Pancreas (tissue), 10 donors: Measurements from ENCODE around the gene TLNRD1. TPM values are rescaled to one million over a fixed set of nuclear protein-coding genes. Genes with fewer than 3 reads are reported as not detected.

Source experiments
- ATAC-seq, 4 donors: fragments of 200-7000 bp; cut with Tn5 transposase; one replicate each; pipeline versions ENCODE4 v1.8.0 to v1.9.1; 2020; ENCODE audit warnings: mild to moderate bottlenecking in 4 of 4, moderate library complexity in 4 of 4
- DNase-seq, 6 donors: peaks; one replicate each; pipeline ENCODE4 v3.0.0-alpha.2; 2020
- FAIRE-seq: peaks from 2 replicates; lab custom pipeline; 2012; peaks lifted over from hg19 to GRCh38; lab: Jason Lieb, UNC
- H3K27ac ChIP-seq, 4 donors: fragments of 200-600 bp; sonication (generic); 1 replicate in 3 of 4; 2 replicates in 1 of 4; pipeline versions ENCODE4 v1.5.0 to v1.8.0; 2020
- H3K27me3 ChIP-seq, 4 donors: fragments of 200-600 bp; one replicate each; pipeline ENCODE4 v1.8.0; 2021
- H3K36me3 ChIP-seq, 3 donors: fragments of 200-600 bp; sonication (generic) in 1 of 3; one replicate each; pipeline versions ENCODE4 v1.5.0 to v1.8.0; 2020 to 2021
- H3K4me1 ChIP-seq, 3 donors: fragments of 200-600 bp; one replicate each; pipeline ENCODE4 v1.8.0; 2021
- H3K4me3 ChIP-seq, 4 donors: fragments of 200-600 bp; sonication (generic) in 2 of 4; one replicate each; pipeline versions ENCODE4 v1.5.0 to v1.8.0; 2020 to 2021
- H3K9me3 ChIP-seq, 4 donors: fragments of 200-600 bp; one replicate each; pipeline ENCODE4 v1.8.0; 2021
- CTCF ChIP-seq, 4 donors: fragments of 200-600 bp; sonication (generic) in 3 of 4; IDR thresholded peaks; one replicate each; pipeline versions ENCODE4 v1.5.0 to v1.8.0; 2021; ENCODE audit warnings: antibody characterized with exemption in 4 of 4
- WGBS, 2 donors: extraction: QIAGEN DNeasy Blood & Tissue Kit; methylation state at CpG; one replicate each; pipeline ENCODE4 v1.1.7; 2013; 5-methylcytosine and 5-hydroxymethylcytosine counted together
- intact Hi-C, 3 donors: fragments of 100-400 bp; cut with DNase I; formaldehyde crosslinking; loops; one replicate each; pipeline versions ENCODE4 v1.11.1 to v1.14.2; 2022
- polyA plus RNA-seq, 2 donors: library from polyadenylated mRNA; stranded (reverse); fragments of 200-250 nt; gene quantifications; one replicate each; pipeline ENCODE4 v1.2.3, GENCODE V29; 2013
- total RNA-seq, 6 donors: library from RNA; stranded (reverse); fragmentation: NEBNext Ultra II Directional in 4 of 6; extraction: Animal tissue kit (Norgen Biotek cat#: 25700) in 4 of 6; gene quantifications; one replicate each; pipeline versions ENCODE4 v1.2.1 to v1.2.4, GENCODE V29; 2021 to 2023
- donor health status: healthy with polysubstance abuse.
- donor health status: DM: no; HTN: no; CAD: no; lungs with moderate emphysema.
- donor health status: DM: no; HTN: no; CAD: no.
- donor health status: control.
- donor health status: control.
- donor health status: Bipolar disorder and iron deficiency.
- donor health status: DM: yes; HTN: yes; CAD: no.
- donor health status: DM: no; HTN: no; CAD: no.
- donor health status: DM: no; HTN: no; CAD: no.
- donor health status: DM: yes; HTN: yes; CAD: no.

The TLNRD1 gene
- total and polyA plus RNA-seq, 8 donors = 3.1 to 13.5 (median 8.8) TPM

- ATAC-seq (no peak), DNase-seq (no peak), FAIRE-seq (no peak)
- H3K4me1 ChIP-seq = peaks cover 0 to 16% (median 9%) of the 10 kb centered on the region in 3 donors
- TF ChIP-seq CTCF (IDR thresholded peaks at IDR 0.05) = no peak
- H3K36me3 ChIP-seq = no peaks in the 10 kb centered on the region
- no peaks in the 10 kb centered on the region for H3K27me3 ChIP-seq
- intact Hi-C loops = no loop called here
- H3K4me3 ChIP-seq = no peak overlapping the region
- no peaks in the 10 kb centered on the region for H3K9me3 ChIP-seq
- no peak overlapping the region for H3K27ac ChIP-seq
These were observed 10.9 kb downstream of the TLNRD1 start for GRCh38 chr15:81011593-81011992.

GRCh38 chr15:81012588-81012987 lies 11.9 kb downstream of the TLNRD1 start:
- no peaks in the 10 kb centered on the region for H3K27me3 ChIP-seq
- no peak for ATAC-seq
- no peak overlapping the region for H3K27ac ChIP-seq
- no peak overlapping the region for H3K4me3 ChIP-seq
- no peak for DNase-seq
- intact Hi-C loops = no loop called here
- H3K4me1 ChIP-seq = peaks cover 0 to 9% (median 9%) of the 10 kb centered on the region in 3 donors
- no peak for TF ChIP-seq CTCF (IDR thresholded peaks at IDR 0.05)
- no peaks in the 10 kb centered on the region for H3K36me3 ChIP-seq
- no peaks in the 10 kb centered on the region for H3K9me3 ChIP-seq
- 91 to 95% methylated on average over 2 of the region's 2 CpGs for WGBS, 2 donors
- FAIRE-seq = no peak

- Histone ChIP-seq H3K27ac (no peak overlapping the region), H3K4me1 (peaks cover 0 to 8% (median 2%) of the 10 kb centered on the region in 3 donors), H3K36me3 (no peaks in the 10 kb centered on the region), H3K27me3 (no peaks in the 10 kb centered on the region), H3K9me3 (no peaks in the 10 kb centered on the region), H3K4me3 (no peak overlapping the region)
- DNase-seq (no peak), FAIRE-seq (no peak), ATAC-seq (no peak)
- intact Hi-C loops = no loop called here
- TF ChIP-seq CTCF (IDR thresholded peaks at IDR 0.05) = no peak
- WGBS, 2 donors = 80% methylated on average over 4 of the region's 4 CpGs
These were observed 12.7 kb downstream of the TLNRD1 start for GRCh38 chr15:81013396-81013929.

- 89 to 90% methylated on average over 9 of the region's 9 CpGs for WGBS, 2 donors
- no peak overlapping the region for H3K4me3 ChIP-seq
- H3K27me3 ChIP-seq = no peaks in the 10 kb centered on the region
- no peak for TF ChIP-seq CTCF (IDR thresholded peaks at IDR 0.05)
- H3K27ac ChIP-seq = no peak overlapping the region
- DNase-seq (no peak), FAIRE-seq (no peak), ATAC-seq (no peak)
- no peaks in the 10 kb centered on the region for H3K36me3 ChIP-seq
- H3K9me3 ChIP-seq = no peaks in the 10 kb centered on the region
- intact Hi-C loops = no loop called here
- H3K4me1 ChIP-seq = no peaks in the 10 kb centered on the region
These were observed 13.8 kb downstream of the TLNRD1 start for GRCh38 chr15:81014446-81015093.
